Activated CD8-positive, alpha-beta T cell treated with anti-CD3 and anti-CD28 coated beads for 36 hours (primary cell): ENCODE results near the gene CHAC1. TPM values are rescaled to one million over a fixed set of nuclear protein-coding genes. Genes with fewer than 3 reads are reported as not detected.
"Not testable (repeated sequence)": the region's sequence is repeated elsewhere in the genome, so short reads cannot be mapped to it uniquely, and the experiment has no call there.

Source experiments
- ATAC-seq: fragments of 200-7000 bp; cut with Tn5 transposase; one replicate; pipeline ENCODE4 v1.10.0; 2021; ENCODE audit warnings: mild to moderate bottlenecking, moderate library complexity
- CTCF ChIA-PET: fragments of 350-600 bp; sonication (Branson Sonifier 250); formaldehyde crosslinking; loops from one replicate; lab custom pipeline; 2021; ENCODE audit warnings: antibody characterized with exemption; lab: Charles Lee
- POLR2A ChIA-PET: fragments of 350-600 bp; sonication (Branson Sonifier 250); formaldehyde crosslinking; loops from one replicate; lab custom pipeline; 2021; ENCODE audit warnings: antibody characterized with exemption; lab: Charles Lee
- DNase-seq: peaks from one replicate; pipeline ENCODE4 v3.0.0-alpha.2; 2020
- H3K27ac Mint-ChIP-seq: one replicate; pipeline ENCODE4 v1.8.0; 2021; ENCODE audit warnings: mild to moderate bottlenecking, mixed read lengths
- H3K27me3 Mint-ChIP-seq: one replicate; pipeline ENCODE4 v1.8.0; 2021; ENCODE audit warnings: mixed read lengths
- H3K36me3 Mint-ChIP-seq: one replicate; pipeline ENCODE4 v1.8.0; 2021; ENCODE audit warnings: low read depth, mixed read lengths
- H3K4me1 Mint-ChIP-seq: one replicate; pipeline ENCODE4 v1.8.0; 2021; ENCODE audit warnings: low read depth, mixed read lengths
- H3K4me3 Mint-ChIP-seq: one replicate; pipeline ENCODE4 v1.8.0; 2021; ENCODE audit warnings: mild to moderate bottlenecking, moderate library complexity, mixed read lengths
- H3K9me3 Mint-ChIP-seq: one replicate; pipeline ENCODE4 v1.8.0; 2021; ENCODE audit warnings: mixed read lengths
- intact Hi-C: fragments of 100-400 bp; cut with micrococcal nuclease; formaldehyde crosslinking; loops from one replicate; pipeline ENCODE4 v1.10.0; 2022
- total RNA-seq, 2 experiments: library from RNA; stranded (reverse); gene quantifications; one replicate each; pipeline ENCODE4 v1.2.3, GENCODE V29; 2021
- TF ChIP-seq, protein P1 (sequence below): fragments of 200-600 bp; IDR thresholded peaks from one replicate; pipeline ENCODE4 v1.8.0; 2022; ENCODE audit warnings: antibody characterized with exemption, mild to moderate bottlenecking

The CHAC1 gene
- total RNA-seq, 2 experiments from 2014 or later = 21.9 to 22.6 TPM

DNA sequence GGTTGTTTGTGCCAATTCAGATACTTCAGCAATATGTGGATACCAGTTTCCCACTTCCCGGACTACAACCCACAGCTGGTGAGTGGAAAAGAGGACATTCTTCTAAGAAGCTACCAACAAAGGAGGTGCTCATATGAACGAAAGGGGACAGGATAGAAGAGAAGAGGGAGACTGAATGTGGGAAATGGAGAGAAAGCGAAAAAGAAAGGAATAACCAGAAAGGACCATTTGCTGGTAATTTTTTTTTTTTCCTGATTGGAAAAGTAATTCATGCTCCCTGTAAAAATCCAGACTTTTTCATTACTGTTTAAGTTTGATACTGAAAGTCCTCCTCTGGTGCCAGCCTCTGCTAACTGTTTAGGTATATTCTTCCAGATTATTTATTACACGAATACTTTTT lies 1.5 kb upstream of the CHAC1 start:
- DNase-seq = no peak
- Mint-ChIP-seq H3K27me3 (no peaks in the 10 kb centered on the region), H3K4me1 (peaks cover 28% of the 10 kb centered on the region), H3K9me3 (no peaks in the 10 kb centered on the region), H3K4me3 (peak overlapping the region; percentile 94), H3K27ac (peak overlapping the region; percentile 95), H3K36me3 (peaks cover 34% of the 10 kb centered on the region)
- ChIA-PET CTCF (interaction anchor here (0.9 to 7.5 kb wide), 7 partner anchors 10 to 94 kb away, joined by 3 to 73 read pairs (median 5); partner anchors contain the start of gene VPS18), POLR2A (interaction anchor here (0.9 to 6.1 kb wide), 6 partner anchors 10 to 248 kb away, joined by 3 to 67 read pairs (median 4); partner anchors contain the start of genes DLL4 and VPS18)
- TF ChIP-seq, protein P1, sequence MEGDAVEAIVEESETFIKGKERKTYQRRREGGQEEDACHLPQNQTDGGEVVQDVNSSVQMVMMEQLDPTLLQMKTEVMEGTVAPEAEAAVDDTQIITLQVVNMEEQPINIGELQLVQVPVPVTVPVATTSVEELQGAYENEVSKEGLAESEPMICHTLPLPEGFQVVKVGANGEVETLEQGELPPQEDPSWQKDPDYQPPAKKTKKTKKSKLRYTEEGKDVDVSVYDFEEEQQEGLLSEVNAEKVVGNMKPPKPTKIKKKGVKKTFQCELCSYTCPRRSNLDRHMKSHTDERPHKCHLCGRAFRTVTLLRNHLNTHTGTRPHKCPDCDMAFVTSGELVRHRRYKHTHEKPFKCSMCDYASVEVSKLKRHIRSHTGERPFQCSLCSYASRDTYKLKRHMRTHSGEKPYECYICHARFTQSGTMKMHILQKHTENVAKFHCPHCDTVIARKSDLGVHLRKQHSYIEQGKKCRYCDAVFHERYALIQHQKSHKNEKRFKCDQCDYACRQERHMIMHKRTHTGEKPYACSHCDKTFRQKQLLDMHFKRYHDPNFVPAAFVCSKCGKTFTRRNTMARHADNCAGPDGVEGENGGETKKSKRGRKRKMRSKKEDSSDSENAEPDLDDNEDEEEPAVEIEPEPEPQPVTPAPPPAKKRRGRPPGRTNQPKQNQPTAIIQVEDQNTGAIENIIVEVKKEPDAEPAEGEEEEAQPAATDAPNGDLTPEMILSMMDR = no peak
- ATAC-seq = no peak
- intact Hi-C loops = loop anchor here (10.0 kb wide), 1 partner anchor 47 kb away; no protein-coding TSS in a partner anchor

DNA sequence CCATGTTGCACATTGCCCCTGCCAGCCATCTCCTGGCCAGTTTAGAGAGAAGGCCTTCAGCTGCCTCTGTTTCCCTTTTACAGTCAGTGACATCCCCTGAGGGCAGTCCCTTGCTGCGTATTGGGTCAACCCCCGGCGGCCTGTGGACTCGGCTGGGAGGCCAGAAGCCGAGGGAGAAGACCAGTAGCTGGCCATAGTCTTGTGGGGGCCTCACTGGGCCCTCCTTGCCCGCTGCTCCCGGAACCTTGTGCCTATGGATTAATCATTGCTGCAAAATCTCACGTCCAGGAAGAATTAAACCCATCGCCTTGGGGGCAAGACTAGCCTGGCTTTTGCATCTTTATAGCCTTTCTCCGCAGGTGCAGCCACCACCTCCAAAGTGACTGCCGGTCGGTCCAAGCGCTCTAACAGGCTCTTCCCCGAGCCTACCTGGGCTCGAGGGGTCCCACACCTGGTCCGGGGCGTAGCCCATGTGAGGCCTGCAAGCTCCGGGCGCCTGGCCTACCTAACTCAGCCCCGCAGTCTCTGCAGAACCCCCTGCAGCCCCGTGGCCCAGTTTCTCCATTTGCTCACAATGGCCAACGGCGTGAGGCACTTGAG lies 870 bp upstream of the CHAC1 start:
- no peaks in the 10 kb centered on the region for H3K27me3 Mint-ChIP-seq

DNA sequence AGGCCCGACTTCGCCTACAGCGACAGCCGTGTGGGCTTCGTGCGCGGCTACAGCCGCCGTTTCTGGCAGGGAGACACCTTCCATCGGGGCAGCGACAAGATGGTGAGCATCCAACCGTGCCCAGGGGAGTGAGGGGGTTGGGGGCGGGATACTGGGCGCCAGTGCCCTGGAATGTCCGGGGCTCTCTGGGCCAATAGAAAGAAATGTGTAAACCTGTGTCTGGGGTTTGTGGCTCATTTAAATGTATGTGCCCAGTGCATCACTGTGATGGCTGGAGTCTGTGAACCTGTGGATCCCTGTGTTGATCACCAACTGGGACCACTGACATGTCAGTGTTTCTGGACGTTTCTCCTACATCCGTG lies 423 bp downstream of the CHAC1 start:
- intact Hi-C loops = loop anchor here (10.0 kb wide), 1 partner anchor 49 kb away; no protein-coding TSS in a partner anchor
- peak overlapping the region; percentile 95 for H3K27ac Mint-ChIP-seq
- CTCF ChIA-PET = interaction anchor here (0.6 to 7.5 kb wide), 12 partner anchors 8 to 92 kb away, joined by 3 to 73 read pairs (median 4); no protein-coding TSS in a partner anchor
- TF ChIP-seq, protein P1 = no peak
- ATAC-seq (peak; percentile 1), DNase-seq (no peak)
- H3K4me1 Mint-ChIP-seq = peaks cover 28% of the 10 kb centered on the region
- H3K36me3 Mint-ChIP-seq = peaks cover 37% of the 10 kb centered on the region
- POLR2A ChIA-PET = interaction anchor here (0.6 to 6.1 kb wide), 11 partner anchors 12 to 310 kb away, joined by 3 to 67 read pairs (median 4); partner anchors contain the start of genes DLL4 and INO80
- H3K9me3 Mint-ChIP-seq = no peaks in the 10 kb centered on the region
- no peaks in the 10 kb centered on the region for H3K27me3 Mint-ChIP-seq
- peak overlapping the region; percentile 94 for H3K4me3 Mint-ChIP-seq

More for the DNA sequence above, 870 bp upstream of the CHAC1 start:
- POLR2A ChIA-PET = interaction anchor here (0.6 to 6.1 kb wide), 13 partner anchors 10 to 247 kb away, joined by 3 to 67 read pairs (median 3); partner anchors contain the start of genes DLL4, INO80 and VPS18
- CTCF ChIA-PET = interaction anchor here (0.9 to 7.5 kb wide), 12 partner anchors 8 to 95 kb away, joined by 3 to 73 read pairs (median 4); partner anchors contain the start of gene VPS18
- Mint-ChIP-seq H3K36me3 (peaks cover 34% of the 10 kb centered on the region), H3K27ac (peak overlapping the region; percentile 95), H3K9me3 (no peaks in the 10 kb centered on the region), H3K4me3 (peak overlapping the region; percentile 94), H3K4me1 (peaks cover 28% of the 10 kb centered on the region)
- DNase-seq (no peak), ATAC-seq (peak; percentile 6)
- intact Hi-C loops = loop anchor here (10.0 kb wide), 1 partner anchor 48 kb away; no protein-coding TSS in a partner anchor
- TF ChIP-seq, protein P1 = no peak

DNA sequence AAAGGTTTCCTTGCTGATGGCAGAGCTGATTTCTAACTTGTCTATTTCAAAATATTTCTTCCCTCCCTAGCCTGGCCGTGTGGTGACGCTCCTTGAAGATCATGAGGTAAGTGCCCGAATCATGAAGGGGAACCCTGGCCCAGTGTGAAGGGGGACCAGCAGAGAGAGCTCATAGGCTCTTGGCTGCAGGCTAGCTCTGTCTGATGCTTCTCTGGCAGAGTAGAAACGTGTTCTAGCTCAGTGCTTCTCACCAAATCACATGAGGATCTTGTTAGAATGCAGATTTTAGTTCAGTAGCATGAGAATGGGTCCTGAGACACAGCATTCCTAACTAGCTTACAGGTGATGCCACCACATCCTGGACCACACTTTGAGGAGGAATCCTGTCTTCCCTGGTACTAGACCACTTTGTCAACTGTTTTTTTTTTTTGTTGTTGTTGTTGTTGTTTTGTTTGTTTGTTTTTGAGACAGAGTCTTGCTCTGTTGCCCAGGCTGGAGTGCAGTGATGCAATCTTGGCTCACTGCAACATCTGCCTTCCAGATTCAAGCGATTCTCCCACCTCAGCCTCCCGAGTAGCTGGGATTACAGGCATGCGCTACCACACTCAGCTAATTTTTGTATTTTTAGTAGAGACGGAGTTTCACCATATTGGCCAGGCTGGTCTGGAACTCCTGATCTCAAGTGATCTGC lies 1.0 kb downstream of the CHAC1 start:
- CTCF ChIA-PET = interaction anchor here (0.9 to 7.5 kb wide), 6 partner anchors 13 to 277 kb away, joined by 3 to 73 read pairs (median 6); partner anchors contain the start of genes CHP1 and EXD1
- intact Hi-C loops = loop anchor here (10.0 kb wide), 1 partner anchor 50 kb away; no protein-coding TSS in a partner anchor
- not testable (repeated sequence) for H3K27me3 Mint-ChIP-seq, ATAC-seq, H3K9me3 Mint-ChIP-seq, DNase-seq
- Mint-ChIP-seq H3K4me1 (peaks cover 28% of the 10 kb centered on the region), H3K27ac (peak overlapping the region; percentile 95), H3K4me3 (peak overlapping the region; percentile 94), H3K36me3 (peaks cover 37% of the 10 kb centered on the region)
- POLR2A ChIA-PET = interaction anchor here (1.0 to 6.1 kb wide), 5 partner anchors 12 to 198 kb away, joined by 3 to 67 read pairs (median 4); no protein-coding TSS in a partner anchor
